Measurements from ENCODE around the gene MYO9B. TPM values are rescaled to one million over a fixed set of nuclear protein-coding genes. Genes with fewer than 3 reads are reported as not detected.

The MYO9B gene
- total and polyA plus RNA-seq, 2 of the 13 experiments (the other 11 are each of a cell fraction or from before 2014, with no cell fraction given), result 18.0 to 18.3 TPM

GRCh38 chr19:17226002-17226933 lies 150.7 kb downstream of the MYO9B start, which contains the start of gene OCEL1 (continued):
- TF ChIP-seq CSRNP2 (CRISPR knock-in tag; conservative IDR thresholded peaks at IDR 0.05; ENCODE audit: low read depth), result no peak
- TF ChIP-seq CBFB (CRISPR knock-in tag; IDR thresholded peaks at IDR 0.05), result no peak
- no peak; the same call in 1 of the 2 replicates for TF ChIP-seq HCFC1 (IDR thresholded peaks at IDR 0.05; ENCODE audit: low read depth, low read length)
- no peak for TF ChIP-seq NR0B2 (CRISPR knock-in tag; IDR thresholded peaks at IDR 0.05)
- no peak; the same call in 1 of the 2 replicates for TF ChIP-seq ARNTL (CRISPR knock-in tag; IDR thresholded peaks at IDR 0.05)
- TF ChIP-seq FOSL1 (CRISPR knock-in tag; IDR thresholded peaks at IDR 0.05; ENCODE audit: borderline replicate concordance), result no peak
- 0 out of 2 replicates have a peak, but pooled peaks have one; percentile 75 for TF ChIP-seq ZIK1 (CRISPR knock-in tag; IDR thresholded peaks at IDR 0.05; ENCODE audit: borderline replicate concordance, low read depth)
- TF ChIP-seq ETV5 (CRISPR knock-in tag; IDR thresholded peaks at IDR 0.05; ENCODE audit: borderline replicate concordance), result peak; percentile 71
- no peak for TF ChIP-seq ZNF562 (CRISPR knock-in tag; IDR thresholded peaks at IDR 0.05; ENCODE audit: borderline replicate concordance)
- TF ChIP-seq ZFX (CRISPR knock-in tag; IDR thresholded peaks at IDR 0.05; ENCODE audit: low read depth), result peak; percentile 88
- no peak for TF ChIP-seq ZNF550 (CRISPR knock-in tag; IDR thresholded peaks at IDR 0.05; ENCODE audit: borderline replicate concordance)
- no peak; the same call in 1 of the 2 replicates for TF ChIP-seq STAT6 (CRISPR knock-in tag; IDR thresholded peaks at IDR 0.05; ENCODE audit: borderline replicate concordance)
- TF ChIP-seq MIER3 (CRISPR knock-in tag; IDR thresholded peaks at IDR 0.05; ENCODE audit: borderline replicate concordance), result peak; percentile 84; the same call in 1 of the 2 replicates
- TF ChIP-seq ZNF644 (CRISPR knock-in tag; IDR thresholded peaks at IDR 0.05; ENCODE audit: low read depth), result no peak
- TF ChIP-seq BATF2 (CRISPR knock-in tag; IDR thresholded peaks at IDR 0.05), result no peak; the same call in 1 of the 2 replicates
- TF ChIP-seq TARDBP (CRISPR knock-in tag; IDR thresholded peaks at IDR 0.05), result peak; percentile 47; the same call in 1 of the 2 replicates
- no peak; the same call in 1 of the 2 replicates for TF ChIP-seq E2F1 (CRISPR knock-in tag; IDR thresholded peaks at IDR 0.05)
- TF ChIP-seq RARG (CRISPR knock-in tag; IDR thresholded peaks at IDR 0.05; ENCODE audit: low read depth), result no peak
- TF ChIP-seq NFRKB (IDR thresholded peaks at IDR 0.05), result no peak
- TF ChIP-seq JARID2 (CRISPR knock-in tag; IDR thresholded peaks at IDR 0.05; ENCODE audit: insufficient replicate concordance), result peak; percentile 45
- TF ChIP-seq ZNF136 (CRISPR knock-in tag; IDR thresholded peaks at IDR 0.05; ENCODE audit: low read depth), result no peak
- no peak for TF ChIP-seq RBAK (CRISPR knock-in tag; IDR thresholded peaks at IDR 0.05)
- TF ChIP-seq ZNF430 (CRISPR knock-in tag; IDR thresholded peaks at IDR 0.05), result peak; percentile 87
